Left lobe of liver (tissue), 2 donors: ENCODE results near the gene RNF225. TPM values are rescaled to one million over a fixed set of nuclear protein-coding genes. Genes with fewer than 3 reads are reported as not detected.
"Not testable (repeated sequence)": the region's sequence is repeated elsewhere in the genome, so short reads cannot be mapped to it uniquely, and the experiment has no call there.

Experiments
- ATAC-seq: fragments of 200-7000 bp; cut with Tn5 transposase; one replicate; pipeline ENCODE4 v1.9.1; 2020; ENCODE audit warnings: mild to moderate bottlenecking, moderate library complexity
- DNase-seq: peaks from one replicate; pipeline ENCODE4 v3.0.0-alpha.2; 2020; ENCODE audit warnings: low spot score
- total RNA-seq: library from RNA; stranded (reverse); gene quantifications from one replicate; pipeline ENCODE4 v1.2.1, GENCODE V29; 2021
- donor health status: DM: no; HTN: no; CAD: no; lungs with moderate emphysema.
- donor health status: DM: no; HTN: yes; CAD: no.

RNF225 gene
- total RNA-seq, result not detected

DNA sequence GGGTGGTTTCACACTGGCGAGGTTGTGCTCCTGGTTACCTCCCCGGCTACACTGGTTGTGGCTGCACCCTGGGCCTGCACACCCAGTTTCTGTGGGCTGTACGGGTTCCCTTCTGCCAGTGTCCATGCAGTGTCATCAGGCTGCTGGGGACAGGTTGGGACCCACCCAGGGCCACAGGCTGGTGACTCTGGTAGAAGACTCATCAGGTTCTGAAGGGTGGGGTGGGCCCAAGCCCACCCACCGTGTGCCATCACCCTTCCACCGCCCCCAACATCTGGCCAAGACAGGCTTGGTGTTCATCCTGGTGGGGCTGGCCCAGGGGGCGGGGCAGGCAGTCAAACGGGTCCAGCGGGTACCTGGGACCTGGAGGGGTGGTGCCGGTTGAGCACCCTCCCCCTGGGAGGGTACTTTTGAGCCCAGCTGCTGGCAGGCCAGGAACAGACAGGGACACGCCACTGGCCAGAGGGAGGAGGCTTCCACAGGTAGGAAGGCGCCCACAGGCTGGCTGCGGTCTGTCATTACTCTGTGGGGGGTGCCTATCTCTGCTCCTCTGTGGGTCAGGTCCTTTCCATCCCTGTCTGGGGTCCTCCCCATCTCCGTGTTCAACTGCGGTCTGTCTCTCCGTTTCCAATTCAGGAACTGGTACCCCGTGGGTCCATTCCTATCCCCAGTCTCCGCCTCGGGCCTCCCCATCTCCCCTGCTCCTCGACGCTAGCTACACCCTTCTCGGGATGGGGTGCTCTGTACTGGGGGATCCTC is at the start of gene RNF225:
Gene RNF225, plus strand, starts transcription at position 437 of the 759 bp plus-strand sequence. CDS start 434 bp downstream, outside the sequence.
- DNase-seq (no peak), ATAC-seq (peak; percentile 54)

DNA sequence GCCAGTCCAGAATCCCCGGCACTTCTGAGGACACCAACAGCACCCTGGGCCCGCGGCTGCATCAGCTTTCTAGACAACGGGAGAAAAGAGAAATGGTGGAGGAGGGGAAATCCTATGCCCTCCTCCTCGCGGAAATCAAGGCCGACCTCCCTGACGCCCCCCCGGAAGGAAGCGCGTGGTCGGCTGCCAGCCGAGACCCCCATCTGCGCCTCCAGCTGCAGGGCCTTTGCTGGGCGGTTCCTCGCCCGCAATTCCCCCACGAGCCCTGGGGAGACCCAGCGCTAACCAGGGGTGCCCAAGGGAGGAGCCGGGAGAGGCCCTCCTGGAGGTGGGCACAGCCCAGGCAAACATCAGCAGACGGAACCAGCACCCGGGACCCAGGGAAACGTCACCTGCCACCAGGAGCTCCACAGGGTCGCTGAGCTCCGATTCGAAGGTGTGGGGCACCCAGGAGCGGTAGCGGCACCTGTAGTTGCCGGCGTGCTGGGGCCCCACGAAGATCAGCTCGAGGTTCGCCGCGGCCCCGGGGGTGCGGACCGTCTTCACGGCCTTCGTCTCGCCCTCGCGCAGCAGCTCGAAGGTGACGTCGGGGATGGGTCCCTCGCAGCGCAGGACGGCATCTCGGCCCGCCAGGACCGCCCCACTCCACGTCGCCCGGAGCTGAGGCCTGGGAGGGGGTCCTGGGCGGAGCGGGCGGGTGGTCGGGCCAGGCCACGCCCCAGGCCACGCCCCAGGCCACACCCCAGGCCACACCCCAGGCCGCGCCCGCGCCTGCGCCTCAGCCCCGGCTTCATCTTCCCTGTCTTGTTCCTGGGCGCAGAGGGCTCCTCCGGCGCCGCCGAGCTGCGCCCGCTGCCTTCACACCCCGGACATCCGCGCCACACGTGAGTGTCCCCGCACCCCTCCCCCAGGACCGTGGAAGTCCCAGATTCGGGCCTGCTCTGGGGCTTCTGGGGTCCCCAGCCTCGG is 48.2 kb upstream of the RNF225 start:
- DNase-seq, result no peak
- ATAC-seq, result peak; percentile 8

DNA sequence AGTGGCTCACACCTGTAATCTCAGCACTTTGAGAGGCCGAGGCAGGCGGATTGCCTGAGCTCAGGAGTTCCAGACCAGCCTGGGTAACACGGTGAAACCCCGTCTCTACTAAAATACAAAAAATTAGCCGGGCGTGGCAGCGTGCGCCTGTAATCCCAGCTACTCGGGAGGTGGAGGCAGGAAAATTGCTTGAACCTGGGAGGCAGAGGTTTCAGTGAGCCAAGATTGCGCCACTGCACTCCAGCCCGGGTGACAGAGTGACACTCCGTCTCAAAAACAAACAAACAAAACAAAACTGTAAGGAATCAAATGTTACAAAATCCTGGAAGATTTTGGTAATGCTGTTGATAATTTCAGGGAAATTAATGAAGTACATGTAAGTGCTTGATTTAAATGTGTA is 47.4 kb upstream of the RNF225 start:
- ATAC-seq, DNase-seq: not testable (repeated sequence)

DNA sequence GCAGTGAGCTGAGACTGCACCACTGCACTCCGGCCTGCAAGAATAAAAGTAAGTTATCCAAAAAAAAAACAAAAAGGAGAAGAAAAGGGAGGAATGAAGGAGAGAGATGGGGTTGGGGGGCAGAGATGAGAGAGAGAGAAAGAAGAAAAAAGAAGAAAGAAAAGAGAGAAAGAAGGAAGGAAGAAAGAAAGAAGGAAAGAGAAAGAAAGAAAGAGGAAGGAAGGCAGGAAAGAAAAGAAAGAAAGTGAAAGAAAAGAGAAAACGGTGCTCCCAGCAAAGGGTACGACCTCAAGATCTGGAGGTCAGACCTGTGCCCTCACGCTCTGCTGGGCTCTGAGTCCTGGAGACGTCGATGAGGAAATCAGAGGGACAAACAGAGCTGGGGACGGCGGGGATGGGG is 45.9 kb upstream of the RNF225 start:
- peak; percentile 34 for ATAC-seq

DNA sequence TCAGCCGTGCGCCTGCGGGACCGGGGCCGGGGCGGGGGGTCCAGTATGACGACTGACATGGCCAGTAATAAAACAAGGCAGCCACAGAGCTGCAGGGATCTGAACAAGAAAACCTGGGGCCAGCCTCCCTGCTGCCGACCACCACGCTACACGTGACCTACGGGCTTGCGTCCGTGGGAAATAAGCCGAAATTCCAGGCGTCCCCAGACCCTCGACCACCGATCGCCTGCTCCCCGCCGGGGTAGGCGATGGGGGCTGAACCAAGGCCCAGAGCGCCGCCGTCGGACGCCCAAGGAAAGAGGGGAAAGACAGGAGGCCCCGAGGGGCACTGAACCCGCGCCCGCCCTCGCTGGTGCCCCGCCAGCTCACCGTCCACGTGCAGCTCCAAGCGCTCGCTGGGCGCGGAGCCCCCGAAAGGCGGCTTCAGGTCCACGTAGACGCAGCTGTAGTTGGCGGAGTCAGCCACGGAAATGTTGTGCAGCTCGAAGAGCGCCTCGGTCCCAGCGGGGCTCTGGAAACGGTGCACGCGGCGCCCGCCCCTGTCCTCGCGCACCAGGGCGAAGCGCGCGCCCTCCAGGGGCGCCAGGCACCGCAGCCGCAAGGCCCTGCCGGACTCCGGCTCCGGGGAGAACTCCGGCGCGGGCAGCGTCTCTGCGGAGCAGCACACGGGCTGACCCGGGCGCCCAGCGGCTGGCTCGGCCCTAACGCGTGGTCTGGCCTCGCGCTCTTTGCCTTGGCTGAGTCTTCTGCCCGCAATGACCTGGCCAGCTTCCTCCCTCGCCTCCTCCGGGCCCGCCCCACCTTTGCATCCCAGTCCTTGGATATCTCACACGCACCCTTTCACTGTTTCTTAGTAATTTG is 45.2 kb upstream of the RNF225 start:
- ATAC-seq, result peak; percentile 59
- DNase-seq, result peak; percentile 70

More for the DNA sequence above, 45.9 kb upstream of the RNF225 start:
- no peak for DNase-seq

DNA sequence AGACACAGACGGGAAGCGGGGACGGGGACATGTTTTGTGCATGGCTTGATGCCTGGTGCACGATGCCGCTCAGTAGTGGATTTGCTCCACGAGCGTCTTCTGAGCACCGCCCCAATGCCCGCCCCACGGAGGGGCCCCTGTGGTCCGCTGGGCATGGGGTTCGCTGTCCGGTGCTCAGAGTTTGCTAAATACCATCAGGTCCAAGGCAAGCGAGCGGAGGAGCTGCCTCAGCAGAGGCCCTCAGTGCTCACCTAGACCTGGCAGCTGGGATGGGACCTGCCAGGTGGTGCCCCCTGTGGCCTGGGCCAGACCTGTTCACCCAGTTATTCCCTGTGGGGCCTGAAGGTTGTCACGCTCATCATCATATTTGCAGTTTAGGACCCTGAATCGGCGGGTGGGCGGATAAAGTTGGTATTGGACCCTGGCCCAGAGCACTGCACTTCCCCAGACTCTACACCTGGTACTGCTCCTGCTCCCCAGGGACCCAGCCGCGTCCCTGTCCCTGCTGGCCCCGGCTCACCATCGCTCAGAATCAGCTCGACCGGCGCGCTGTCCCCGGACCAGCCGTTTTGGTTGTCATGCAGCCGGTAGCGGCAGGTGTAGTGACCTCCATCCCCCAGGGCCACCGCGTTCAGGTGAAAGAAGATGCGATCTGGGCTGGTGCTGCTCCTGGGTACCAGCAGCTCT is 44.4 kb upstream of the RNF225 start:
- peak; percentile 15 for ATAC-seq
- DNase-seq, result no peak

DNA sequence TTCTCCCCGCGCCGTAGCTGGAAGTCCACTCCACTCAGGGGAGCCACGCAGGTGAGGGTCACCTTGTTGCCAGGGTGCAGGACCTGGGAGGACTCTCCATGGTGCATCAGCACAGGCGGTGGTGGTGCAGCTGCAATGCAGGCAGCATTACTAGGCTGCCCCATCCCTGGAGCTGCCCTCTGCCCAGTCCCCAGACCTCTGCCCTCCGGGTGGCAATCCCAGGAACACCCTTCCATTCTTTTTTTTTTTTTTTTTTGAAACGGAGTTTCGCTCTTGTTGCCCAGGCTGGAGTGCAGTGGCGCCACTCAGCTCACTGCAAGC is 43.9 kb upstream of the RNF225 start:
- no peak for DNase-seq
- ATAC-seq, result peak; percentile 40

DNA sequence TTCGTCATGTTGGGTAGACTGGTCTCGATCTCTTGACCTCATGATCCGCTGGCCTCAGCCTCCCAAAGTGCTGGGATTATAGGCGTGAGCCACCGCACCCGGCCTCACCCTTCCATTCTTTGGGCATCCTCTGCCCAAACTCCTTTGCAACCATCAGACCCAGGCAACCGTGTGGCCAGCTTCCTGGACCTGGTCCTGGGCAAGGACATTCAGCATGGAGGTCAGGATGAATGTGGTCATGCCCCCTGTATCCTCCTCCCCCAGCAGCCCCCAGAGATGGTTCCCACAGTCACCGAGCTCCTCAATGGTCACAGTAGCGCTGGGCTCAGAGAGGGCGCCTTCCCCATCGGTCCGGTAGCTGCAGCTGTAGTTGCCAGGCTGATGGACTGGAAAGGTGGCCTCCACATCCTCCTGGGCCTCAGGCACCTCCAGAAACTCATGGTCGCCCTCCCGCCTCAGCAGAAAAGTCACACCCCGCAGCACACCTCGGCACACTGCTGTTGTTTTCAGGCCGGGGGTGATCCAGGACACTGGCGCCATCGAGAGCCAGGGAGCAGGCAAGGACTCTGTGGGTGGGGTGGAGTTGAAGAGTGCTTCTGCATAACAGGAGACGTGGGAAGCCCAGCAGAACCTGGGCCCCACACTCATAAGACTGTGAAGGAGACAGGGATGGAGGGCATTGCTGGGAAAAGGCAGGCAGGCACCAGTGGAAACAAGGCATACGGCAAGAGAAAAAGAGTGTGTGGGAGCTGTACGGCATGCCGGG is 43.3 kb upstream of the RNF225 start:
- ATAC-seq, result peak; percentile 7
- no peak for DNase-seq

DNA sequence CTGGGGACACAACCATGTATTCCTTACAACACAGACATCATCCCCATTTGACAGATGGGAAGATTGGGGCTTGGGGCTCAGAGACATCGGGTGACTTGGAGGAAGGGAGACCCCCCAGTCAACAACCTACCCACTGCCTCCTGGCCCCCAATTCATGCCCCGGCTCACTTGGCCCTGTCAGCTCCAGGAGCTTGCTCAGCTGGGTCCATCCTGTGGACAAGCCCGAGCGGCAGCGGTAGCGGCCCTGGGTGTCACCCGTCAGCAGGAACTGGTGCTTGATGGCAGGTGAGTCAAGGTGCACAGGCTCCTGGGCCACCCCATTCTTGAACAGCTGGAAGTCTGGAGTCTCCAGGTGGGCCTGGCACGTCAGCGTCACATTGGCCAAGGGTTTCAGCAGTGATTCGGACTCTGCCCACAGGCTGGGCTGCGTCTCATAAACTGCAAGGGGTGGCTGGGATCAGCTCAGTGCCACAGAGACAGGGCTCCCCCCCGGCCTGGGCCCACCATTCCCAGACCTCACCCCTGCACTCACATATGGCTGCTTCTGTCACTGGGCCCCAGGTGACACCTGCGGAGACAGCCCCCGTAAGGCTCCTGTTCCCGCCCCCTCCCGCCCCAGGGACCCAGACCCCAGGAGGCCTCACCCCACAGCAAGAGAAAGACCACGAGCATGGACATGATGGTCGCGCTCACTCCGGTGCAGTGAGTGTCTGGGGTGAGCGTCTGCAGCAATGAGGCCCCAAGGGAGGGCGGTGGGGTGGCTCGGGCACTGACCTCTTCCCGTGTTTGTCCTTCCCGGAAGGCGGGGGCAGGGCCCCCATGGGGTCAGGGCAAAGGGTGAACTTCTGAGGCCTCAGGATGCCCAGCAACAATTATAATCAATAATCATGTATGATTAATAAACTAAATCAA is 42.4 kb upstream of the RNF225 start, which contains the start of gene A1BG:
Gene A1BG, minus strand, starts transcription at position 733 of the 912 bp plus-strand sequence. Its CDS starts 55 bp downstream, at position 678.
- ATAC-seq (peak; percentile 70), DNase-seq (peak; percentile 90)

DNA sequence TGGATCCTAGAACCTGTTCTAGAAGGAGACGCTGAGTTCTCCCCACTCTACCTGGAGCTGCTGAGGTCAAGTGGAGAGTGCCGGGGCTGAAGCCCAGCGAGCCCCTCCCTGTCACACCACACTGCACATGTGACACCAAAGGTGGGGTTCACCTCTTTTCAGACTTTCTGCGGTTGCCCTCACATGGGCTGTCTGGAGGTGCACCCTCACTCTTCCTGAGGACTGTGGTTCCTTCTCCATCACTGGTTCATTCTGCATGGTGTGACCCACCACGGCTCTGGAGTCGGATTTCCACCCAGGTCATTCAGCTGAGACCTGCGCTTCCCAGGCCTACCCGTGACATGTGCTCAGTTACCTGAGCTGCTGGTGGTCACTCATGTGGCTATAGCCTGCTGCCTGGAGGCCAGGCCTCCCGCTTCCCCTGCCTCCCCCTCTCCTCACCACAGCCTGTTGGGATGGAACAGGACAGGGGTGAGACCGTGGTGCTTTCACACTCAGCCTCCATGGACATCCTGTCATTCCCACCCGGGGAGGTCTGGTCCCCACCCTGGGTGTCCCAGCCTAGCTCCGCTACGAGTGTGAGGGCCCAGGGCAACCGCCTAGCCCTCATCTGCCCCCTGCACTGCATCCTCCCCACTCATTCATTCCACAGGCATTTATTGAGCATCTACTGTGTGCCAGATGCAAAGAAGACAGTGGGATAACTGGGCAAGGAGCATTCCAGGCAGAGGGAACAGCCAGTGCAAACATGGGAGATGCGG is 41.6 kb upstream of the RNF225 start:
- ATAC-seq, result peak; percentile 4
- DNase-seq, result no peak

DNA sequence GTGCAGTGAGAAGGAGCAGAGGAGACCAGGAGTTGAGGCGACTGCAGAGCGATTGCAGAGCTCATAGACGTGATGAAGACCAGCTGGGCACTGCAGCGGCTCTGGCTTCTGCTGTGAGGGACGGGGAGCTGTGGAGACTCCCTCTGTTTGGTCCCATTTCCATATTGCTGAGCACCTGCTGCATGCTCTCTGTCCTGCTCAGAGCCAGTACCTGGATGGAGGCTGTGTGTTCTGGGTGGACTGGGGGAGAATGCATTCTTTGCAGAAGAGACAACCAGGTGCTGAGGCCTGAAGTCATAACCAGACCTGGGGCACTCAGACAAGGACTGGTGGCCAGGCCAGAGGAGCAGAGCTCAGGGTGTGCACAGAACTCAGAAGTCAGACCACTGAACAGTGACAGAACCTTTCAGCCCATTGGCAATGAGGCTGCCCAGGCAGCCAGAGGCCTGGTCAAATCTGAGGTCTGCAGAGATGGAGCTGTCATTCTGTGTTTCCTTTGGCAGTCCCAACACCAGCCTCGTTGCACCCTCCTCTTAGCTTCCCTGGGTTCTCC is 40.9 kb upstream of the RNF225 start:
- ATAC-seq, result no peak
- no peak for DNase-seq

DNA sequence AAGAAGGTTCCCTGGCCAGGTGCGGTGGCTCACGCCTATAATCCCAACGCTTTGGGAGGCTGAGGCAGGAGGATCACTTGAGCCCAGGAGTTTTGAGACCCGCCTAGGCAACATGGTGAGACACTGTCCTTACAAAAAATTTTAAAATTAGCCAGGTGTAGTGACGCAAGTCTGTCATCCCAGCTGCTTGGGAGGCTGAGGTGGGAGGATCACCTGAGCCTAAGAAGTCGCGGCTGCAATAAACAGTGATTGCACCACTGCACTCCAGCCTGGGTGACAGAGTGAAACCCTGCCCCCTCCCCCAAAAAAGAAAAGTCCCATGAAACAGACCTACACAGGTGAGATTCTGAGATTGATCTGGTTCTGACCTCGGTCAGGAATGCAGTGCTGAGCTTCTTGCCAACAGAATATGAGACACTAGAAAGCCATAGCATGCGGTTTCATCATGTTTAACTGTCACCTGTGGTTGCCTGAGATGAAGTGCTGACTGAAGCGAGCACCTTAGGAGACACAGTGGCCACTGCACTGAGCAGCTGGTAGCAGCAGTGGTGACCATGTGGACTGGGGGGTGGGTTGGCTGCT is 40.1 kb upstream of the RNF225 start:
- DNase-seq, result no peak
- ATAC-seq, result no peak

DNA sequence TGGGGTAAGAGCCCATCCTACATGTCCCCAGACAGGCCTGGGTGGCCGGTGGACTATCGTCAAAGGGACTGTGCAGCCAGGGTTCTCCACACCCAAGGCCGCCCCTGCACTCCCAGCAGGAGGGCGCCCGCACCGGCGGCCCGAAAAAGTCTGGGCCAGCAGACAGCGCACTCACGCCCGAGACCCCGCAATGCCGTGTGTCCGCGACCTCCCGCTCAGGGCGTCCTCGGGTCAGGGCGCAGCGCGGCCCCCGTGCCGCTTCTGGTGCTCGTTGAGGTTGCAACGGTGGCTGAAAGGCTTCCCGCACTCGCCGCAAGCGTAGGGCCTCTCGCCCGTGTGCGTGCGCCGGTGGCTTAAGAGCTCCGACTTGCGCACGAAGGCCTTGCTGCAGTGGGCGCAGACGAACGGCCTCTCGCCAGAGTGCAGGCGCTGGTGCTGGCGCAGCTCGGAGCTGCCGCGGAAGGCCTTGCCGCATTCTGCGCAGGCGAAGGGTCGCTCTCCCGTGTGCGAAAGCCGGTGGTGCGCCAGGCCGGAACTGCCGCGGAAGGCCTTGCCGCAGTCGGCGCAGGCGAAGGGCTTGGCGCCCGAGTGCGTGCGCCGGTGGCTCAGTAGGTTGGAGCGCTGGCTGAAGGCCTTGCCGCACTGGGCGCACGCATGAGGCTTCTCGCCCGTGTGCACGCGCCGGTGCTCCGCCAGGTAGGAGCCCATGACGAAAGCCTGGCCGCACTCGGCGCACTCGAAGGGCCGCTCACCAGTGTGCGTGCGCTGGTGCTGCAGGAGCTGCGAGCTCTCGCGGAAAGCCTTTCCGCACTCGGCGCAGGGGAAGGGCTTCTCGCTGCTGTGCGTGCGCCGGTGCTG is 39.3 kb upstream of the RNF225 start:
- no peak for DNase-seq
- ATAC-seq, result no peak

DNA sequence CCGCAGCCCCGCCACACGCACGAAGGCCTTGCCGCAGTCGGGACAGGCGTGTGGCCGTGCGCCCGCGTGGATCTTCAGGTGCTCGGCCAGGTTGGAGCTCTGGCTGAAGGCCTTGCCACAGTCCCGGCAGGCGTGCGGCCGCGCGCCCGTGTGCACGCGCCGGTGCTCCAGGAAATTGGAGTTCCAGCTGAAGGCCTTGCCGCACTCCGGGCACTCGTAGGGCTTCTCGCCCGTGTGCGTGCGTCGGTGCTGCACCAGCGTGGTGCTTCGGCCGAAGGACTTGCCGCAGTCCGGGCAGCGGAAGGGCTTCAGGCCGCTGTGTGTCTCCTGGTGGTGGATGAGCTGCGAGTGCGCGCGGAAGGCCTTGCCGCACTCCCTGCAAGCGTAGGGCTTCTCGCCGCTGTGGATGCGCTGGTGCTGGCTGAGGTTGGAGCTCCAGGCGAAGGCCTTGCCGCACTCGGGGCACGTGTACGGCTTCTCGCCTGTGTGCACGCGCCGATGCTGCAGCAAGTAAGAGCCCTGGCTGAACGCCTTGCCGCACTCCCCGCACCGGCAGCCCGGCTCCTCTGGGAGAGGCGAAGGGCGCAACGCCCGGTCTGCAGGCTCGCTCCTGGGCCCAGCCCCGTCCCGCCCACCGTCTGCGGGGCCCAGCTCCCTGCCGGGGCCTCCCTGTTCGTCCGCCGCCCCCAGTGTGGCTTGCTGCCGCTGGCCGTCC is 38.5 kb upstream of the RNF225 start:
- DNase-seq (no peak), ATAC-seq (no peak)

DNA sequence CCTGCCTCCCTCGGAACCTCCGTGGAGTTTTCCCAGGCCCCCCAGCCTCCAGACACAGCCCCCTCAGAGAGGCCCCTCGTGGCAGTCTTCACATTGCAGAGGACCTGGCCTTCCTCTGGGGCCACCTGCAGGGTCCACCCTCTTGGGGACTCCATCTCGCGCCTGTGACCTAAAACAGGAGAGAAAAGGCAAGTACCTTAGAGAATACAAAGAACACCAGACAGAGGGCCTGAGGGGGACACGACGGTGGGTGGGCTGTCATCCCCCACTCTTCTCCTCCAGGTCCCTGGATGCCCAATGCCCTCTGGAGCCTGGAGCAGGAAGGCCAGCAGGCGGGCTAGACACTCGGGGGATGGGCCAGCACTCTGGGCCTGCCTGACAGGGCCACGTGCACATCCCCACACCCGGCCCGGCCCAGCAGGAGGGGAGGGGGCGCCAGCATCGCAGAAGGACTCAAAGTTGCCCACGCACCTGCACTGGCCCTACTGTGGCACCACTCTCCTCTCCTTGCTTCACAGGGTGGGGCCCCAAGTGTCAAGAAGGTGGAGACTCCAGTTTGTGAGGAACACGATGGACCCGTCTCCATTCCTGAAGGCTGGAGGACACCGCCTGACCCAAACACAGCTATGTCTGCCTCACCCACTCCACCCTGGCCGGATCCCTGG is 37.8 kb upstream of the RNF225 start:
- no peak for DNase-seq
- no peak for ATAC-seq
